ENCODE data around the gene CD180. TPM values are rescaled to one million over a fixed set of nuclear protein-coding genes. Genes with fewer than 3 reads are reported as not detected.

The CD180 gene
- total RNA-seq, 1 donor from 2014 or later, result 0.27 TPM

DNA sequence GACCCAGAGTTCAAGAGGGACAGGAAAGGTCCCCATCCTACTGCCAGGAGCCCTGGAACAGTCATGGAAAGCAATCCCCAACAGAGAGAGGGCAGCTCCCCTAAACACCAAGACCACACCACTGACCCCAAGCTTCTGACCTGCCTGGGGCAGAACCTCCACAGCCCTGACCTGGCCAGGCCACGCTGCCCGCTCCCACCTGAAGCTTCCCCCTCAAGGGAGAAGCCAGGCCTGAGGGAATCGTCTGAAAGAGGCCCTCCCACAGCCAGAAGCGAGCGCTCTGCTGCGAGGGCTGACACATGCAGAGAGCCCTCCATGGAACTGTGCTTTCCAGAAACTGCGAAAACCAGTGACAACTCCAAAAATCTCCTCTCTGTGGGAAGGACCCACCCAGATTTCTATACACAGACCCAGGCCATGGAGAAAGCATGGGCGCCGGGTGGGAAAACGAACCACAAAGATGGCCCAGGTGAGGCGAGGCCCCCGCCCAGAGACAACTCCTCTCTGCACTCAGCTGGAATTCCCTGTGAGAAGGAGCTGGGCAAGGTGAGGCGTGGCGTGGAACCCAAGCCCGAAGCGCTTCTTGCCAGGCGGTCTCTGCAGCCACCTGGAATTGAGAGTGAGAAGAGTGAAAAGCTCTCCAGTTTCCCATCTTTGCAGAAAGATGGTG, 31.6 kb downstream of the CD180 start:
- intact Hi-C loops (cut with micrococcal nuclease), result loop anchor here (5.0 to 10.0 kb wide), 6 partner anchors 323 to 1600 kb away; partner anchors contain the start of genes CENPK, PIK3R1 and PPWD1

DNA sequence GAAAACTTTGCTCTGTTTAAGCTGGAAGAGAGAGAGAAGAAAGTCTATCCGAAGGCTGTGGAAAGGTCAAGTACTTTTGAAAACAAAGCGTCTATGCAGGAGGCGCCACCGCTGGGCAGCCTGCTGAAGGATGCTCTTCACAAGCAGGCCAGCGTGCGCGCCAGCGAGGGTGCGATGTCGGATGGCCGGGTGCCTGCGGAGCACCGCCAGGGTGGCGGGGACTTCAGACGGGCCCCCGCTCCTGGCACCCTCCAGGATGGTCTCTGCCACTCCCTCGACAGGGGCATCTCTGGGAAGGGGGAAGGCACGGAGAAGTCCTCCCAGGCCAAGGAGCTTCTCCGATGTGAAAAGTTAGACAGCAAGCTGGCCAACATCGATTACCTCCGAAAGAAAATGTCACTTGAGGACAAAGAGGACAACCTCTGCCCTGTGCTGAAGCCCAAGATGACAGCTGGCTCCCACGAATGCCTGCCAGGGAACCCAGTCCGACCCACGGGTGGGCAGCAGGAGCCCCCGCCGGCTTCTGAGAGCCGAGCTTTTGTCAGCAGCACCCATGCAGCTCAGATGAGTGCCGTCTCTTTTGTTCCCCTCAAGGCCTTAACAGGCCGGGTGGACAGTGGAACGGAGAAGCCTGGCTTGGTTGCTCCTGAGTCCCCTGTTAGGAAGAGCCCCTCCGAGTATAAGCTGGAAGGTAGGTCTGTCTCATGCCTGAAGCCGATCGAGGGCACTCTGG, 32.6 kb downstream of the CD180 start:
- intact Hi-C loops (cut with micrococcal nuclease), result loop anchor here (10.0 kb wide), 4 partner anchors 1051 to 1599 kb away; partner anchors contain the start of genes CENPK, PIK3R1 and PPWD1

DNA sequence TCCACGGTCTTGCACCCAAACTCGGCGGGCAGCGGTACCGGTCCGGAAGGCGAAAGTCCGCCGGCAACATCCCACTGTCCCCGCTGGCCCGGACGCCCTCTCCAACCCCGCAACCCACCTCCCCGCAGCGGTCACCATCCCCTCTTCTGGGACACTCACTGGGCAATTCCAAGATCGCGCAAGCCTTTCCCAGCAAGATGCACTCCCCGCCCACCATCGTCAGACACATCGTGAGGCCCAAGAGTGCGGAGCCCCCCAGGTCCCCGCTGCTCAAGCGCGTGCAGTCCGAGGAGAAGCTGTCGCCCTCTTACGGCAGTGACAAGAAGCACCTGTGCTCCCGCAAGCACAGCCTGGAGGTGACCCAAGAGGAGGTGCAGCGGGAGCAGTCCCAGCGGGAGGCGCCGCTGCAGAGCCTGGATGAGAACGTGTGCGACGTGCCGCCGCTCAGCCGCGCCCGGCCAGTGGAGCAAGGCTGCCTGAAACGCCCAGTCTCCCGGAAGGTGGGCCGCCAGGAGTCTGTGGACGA, 33.3 kb downstream of the CD180 start:
- intact Hi-C loops (cut with micrococcal nuclease), result loop anchor here (10.0 kb wide), 4 partner anchors 1052 to 1598 kb away; partner anchors contain the start of genes CENPK, PIK3R1 and PPWD1

DNA sequence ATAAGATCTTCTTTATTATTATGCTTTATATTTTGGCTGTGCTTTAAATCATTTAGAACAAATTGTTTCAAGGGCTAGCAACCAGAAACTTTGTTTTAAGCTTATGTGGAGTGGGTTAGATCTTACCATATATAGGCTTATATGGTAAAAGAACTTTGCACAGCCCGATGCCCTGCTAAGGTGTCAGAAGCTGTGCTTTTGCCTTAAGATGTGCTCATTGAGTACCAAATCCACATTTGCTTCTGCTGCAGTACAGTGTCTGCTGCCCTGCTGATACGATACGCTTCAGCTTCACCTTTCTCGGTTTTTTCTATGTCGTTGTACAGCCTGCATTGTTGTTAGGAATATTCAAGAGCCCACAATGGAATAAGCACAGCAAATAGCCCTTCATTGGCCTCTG, 34.8 kb downstream of the CD180 start:
- intact Hi-C loops (cut with micrococcal nuclease), result loop anchor here (10.0 kb wide), 4 partner anchors 1053 to 1597 kb away; partner anchors contain the start of genes CENPK, PIK3R1 and PPWD1

DNA sequence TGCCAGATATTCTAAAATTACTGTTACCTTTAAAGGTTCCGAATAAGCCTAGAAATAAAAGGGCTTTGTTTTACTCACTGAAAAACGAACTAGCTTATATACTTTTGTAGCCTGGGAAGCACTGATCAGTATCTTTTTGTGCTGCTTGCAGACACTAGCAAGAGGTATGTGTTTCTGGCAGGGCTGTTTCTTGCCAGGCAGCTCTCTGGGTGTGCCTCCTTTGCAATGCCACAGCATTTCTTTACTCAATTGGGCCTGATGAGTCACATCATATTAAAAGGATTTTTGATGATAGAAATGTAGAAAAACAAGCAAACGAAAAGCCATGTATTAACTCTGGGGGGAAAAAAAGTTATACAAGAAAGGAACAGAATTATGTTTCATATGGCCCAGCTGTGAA, 35.6 kb downstream of the CD180 start:
- intact Hi-C loops (cut with micrococcal nuclease), result loop anchor here (10.0 kb wide), 4 partner anchors 1054 to 1596 kb away; partner anchors contain the start of genes CENPK, PIK3R1 and PPWD1

DNA sequence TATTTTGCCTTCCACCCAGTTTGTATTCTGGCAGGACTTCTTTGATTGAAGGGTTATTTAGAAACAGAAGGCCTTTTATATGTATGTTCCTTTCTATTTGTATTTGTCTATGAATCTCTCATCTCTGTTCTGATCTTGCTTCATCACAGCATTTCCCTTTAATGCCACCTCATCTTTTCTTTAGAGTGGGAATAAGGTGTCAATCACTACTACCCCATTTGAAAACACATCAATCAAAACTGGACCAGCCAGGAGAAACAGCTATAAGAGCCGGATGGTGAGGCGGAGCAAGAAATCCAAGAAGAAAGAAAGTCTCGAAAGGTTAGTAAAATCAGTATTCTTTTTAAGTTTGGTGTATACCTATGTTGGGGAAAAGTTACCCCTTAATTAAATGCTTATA, 36.3 kb downstream of the CD180 start:
- intact Hi-C loops (cut with micrococcal nuclease), result loop anchor here (10.0 kb wide), 4 partner anchors 1055 to 1595 kb away; partner anchors contain the start of genes CENPK, PIK3R1 and PPWD1

DNA sequence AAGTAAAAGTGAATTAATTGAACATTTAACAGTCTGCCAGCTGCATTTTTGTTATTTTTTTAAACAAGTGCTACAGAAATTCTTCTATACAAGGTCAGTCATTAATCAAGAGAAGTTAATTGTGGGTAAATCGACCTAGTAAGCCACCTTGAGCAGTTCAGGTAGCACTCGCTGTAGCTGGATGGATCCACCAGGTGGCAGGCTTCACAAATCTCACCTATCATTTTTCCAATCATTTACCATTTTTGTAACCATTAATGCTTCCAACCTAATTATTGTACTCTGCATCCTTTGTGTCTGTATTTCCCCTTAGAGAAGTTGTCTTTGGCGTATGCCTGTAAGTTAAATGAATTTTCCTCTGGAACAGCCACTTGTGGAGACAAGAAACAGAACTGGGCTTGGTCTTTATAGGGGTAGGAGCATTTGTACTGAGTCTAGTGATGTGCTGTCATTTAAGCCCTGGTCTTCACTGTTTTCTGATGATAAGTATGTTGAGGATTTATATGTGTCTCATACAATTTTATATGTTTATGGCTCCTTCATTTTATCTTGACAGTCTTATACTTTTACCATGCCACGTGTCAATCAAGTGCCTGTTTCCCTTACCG, 39.5 kb downstream of the CD180 start:
- intact Hi-C loops (cut with micrococcal nuclease), result loop anchor here (1.0 kb wide), 2 partner anchors 9 to 52 kb away; no protein-coding TSS in a partner anchor

DNA sequence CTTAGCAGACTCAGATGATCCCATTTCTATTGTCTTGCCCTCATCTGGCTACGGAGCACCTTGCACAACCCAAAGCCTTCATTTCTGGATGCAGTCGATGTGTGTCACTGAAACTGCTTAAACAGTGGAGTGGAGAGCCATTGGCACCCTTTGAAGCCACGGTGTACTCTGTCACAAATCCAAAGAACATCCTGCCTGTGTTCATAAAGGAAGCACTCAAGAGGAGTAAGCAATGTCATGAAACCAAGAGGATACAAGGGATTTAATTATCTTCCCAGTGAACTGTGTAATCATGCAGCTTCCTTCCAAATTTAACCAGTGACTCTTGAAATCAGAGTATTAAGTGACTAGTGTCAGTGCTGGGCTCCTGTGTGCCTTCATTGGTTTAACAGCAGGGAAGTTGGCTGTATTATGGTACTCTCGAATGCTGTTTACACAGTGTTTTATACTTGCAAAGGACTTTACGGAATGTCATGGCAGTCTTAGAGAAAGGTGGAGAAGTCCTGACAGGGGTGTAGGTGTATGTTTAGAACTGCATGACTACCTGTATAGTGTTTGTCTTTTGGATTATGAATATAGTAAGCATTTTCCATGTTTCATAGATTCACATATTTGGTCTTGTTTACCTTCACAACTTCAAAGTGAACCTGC, 41.9 kb downstream of the CD180 start:
- intact Hi-C loops (cut with micrococcal nuclease), result no loop called here

DNA sequence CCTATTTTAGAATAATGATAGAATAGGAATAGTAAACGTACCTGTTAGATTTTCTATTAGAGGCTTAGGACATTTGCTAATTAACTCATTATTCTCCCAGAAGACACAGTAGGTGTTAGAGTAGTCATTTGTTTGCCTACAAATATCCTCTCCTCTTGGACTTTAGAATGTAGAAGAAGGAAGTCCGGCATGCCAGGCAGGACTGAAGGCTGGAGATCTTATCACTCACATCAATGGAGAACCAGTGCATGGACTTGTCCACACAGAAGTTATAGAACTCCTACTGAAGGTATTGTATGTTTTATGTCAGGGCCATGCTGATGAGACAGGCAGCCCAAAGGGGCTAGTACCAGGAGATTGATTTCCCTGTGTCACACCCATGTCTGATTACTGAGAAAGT, 43.3 kb downstream of the CD180 start:
- intact Hi-C loops (cut with micrococcal nuclease), result no loop called here

DNA sequence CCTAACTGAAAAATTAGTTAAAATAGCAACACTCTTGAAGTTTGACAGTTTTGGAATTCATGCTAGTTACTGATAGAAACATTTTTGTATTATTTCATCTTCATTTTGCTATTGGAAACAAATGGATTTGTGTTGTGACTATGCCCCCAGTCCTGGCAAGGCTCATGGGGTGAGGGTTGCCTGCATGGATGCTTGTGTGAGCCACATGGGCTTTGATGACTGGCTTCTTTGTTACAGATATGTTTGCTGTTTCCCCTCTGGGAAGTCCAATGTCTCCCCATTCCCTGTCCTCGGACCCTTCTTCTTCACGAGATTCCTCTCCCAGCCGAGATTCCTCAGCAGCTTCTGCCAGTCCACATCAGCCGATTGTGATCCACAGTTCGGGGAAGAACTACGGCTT, 44.2 kb downstream of the CD180 start:
- intact Hi-C loops (cut with micrococcal nuclease), result no loop called here

DNA sequence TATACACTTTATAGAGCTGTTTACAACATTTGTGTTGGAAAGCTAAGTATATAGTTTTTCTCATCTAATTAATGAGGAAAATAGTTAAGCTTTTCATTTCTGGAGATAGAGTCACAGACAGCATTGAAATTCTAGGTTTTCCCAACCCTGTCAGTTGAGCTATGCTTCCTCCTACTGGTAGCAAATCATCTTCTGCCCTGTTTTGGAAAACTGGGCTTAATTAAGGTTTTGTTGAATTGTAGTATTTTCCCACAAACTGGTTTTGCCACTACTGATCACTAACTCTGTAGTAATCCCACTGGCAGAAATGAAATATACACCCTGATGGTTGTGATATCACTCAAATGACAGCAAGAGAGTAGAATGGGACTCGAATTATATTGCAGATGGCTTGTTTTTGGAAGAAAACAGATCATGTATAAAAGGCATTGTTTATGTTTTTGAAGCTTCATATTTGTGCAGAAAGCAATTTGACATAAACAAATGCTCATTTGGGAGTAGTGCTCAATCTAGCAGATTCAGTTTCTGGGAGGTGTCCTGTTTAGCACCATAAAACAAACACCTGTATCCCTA, 46.6 kb downstream of the CD180 start:
- intact Hi-C loops (cut with micrococcal nuclease), result loop anchor here (5.0 kb wide), 1 partner anchor 163 kb away; no protein-coding TSS in a partner anchor

DNA sequence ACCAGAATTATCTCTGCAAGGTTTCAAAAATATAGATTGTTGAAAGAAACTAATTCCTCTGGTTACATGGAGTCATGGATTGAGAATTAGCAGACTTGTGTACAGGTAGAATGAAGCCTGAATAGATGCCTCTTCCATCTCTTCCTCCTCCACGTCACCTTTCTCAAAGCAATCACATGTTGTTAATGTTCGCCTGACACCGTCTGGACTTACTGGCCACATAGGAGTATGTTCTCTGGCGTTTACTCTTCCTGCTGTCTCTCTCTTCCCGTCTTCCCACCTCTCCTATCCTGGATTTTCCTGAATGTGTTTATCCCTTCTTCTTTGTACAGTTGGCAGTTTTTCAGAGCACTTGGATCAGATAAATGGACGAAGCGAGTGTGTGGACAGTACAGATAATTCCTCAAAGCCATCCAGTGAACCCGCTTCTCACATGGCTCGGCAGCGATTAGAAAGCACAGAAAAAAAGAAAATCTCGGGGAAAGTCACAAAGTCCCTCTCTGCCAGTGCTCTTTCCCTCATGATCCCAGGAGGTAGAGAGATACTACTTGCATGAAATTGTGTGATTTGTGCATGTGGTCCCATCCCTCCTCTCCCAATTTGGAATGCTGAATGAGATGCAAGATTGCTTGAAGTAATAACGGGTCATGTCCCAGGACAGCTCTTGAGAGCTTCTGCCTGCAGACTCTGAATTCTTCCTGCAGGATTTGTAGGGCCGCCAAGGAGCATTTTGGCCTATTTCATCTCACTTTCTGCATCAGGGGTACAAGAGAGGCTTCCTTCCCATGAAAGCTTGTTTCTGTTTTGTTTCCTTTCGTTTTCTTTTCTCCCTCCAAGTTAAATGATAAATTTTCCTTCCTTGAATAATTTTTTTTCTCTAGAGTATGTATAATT, 47.3 kb downstream of the CD180 start:
- intact Hi-C loops (cut with micrococcal nuclease), result loop anchor here (5.0 kb wide), 1 partner anchor 162 kb away; no protein-coding TSS in a partner anchor

DNA sequence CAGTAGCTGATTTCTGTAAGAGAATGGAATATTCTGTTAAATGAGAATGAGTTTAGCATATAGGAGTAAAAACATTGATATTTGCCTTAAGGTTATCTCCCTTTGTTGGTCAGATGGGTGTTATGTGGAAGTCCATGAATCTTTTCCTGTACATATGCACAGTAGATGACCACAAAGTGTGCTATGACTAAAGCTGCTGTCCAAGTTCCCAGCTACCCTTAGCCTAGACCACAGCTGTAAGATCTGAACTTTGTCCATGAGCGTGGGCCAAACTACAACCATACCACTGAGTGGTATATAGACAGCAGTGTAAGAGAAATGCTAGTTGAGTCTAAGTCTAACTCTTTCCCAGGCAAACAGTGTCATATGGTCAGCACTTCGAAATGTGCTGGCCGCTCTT, 48.8 kb downstream of the CD180 start:
- intact Hi-C loops (cut with micrococcal nuclease), result loop anchor here (5.0 kb wide), 1 partner anchor 160 kb away; no protein-coding TSS in a partner anchor

DNA sequence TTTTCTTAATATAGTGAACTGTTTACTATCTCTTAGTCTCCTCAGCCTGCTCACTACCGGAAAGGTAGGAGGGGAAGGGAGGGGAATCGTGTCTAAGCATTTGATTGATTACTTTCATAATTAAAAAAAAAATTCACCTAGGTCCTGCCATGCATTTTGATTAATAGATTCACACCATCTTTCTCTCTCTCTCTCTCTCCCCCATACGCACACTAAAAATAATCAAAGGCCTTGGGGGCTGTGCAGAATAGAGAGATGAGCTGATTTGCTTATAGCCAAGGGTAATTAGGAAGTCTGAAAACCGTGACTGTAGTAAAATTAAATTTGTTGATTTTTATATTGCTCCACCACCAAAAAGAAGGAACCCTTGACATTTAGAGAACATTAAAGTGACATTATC, 49.6 kb downstream of the CD180 start:
- intact Hi-C loops (cut with micrococcal nuclease), result loop anchor here (5.0 kb wide), 1 partner anchor 160 kb away; no protein-coding TSS in a partner anchor

DNA sequence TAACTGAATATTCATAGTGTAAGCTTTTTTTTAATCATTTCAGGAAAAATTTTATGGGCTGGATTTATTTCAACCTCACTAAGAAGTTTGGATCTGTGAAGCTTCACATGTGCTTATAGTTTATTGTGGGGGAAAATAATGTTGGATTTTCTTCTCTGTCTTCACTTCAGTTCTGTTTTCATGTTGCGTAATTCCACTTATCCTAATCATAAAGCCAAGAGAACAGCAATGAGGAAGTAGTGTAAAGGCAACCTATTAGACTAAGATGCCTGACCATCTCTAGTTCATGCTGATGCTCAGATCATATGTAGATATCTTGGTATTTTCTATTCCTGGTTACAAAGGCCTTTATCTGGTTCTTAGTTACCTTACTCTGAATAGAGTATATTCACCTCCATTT, 50.0 kb downstream of the CD180 start:
- intact Hi-C loops (cut with micrococcal nuclease), result loop anchor here (5.0 kb wide), 1 partner anchor 159 kb away; no protein-coding TSS in a partner anchor

DNA sequence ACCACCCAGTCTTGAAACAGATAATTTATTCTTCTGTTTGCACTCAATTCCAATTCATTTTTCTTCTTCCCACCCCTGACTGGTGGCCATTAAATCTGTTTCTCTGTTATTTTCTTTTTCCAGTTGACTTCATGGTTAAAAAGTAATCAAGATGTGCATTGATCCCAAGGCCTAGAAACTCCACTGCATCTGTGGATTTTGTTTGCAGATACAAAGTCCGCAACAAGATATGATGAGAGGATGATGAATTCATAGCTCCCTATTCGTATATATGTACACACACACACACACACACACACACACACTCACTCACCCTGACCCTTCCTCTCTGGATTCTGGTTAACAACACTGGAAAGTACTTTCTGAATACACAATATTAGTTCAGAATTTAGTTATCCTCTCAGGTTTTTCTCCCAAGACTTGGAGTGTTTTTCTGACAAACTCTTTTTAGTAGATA, 52.4 kb downstream of the CD180 start:
- intact Hi-C loops (cut with micrococcal nuclease), result no loop called here

DNA sequence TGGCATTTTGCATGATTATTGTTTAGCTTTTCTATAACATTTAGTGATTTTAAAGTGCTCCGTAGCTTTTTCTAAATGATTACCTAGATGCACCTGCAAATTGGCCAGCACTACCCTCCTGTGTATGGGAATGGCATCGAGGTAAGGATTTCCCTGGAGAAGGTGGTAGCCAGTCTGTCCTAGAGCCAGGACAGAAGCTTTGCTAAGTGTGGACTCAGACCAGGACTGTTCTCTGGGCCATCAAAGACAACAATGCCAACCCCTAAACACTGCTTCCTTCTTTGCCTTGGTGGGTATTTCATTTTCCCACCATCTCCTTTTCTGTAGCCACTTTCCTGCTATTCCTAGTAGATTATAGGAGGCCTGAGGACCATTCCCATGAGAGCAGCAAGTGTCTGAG, 53.0 kb downstream of the CD180 start:
- intact Hi-C loops (cut with micrococcal nuclease), result no loop called here

DNA sequence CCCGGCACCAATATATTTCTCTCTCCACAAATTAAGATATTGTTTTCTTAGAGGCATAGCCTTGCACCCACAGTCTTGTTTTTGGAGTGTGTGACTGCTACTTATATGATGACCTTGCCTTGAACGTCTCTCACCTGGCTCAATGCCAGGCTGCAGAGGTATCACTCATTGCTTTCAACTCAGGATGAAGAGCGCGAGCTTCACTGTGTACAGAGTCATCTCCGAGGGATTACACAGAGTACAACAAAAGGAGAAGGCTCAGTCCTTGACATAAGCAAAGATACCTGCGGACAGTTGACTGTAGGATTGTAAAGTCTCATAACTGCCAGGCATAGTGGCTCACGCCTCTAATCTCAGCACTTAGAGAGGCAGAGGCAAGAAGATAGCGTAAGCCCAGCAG, 53.8 kb downstream of the CD180 start:
- intact Hi-C loops (cut with micrococcal nuclease), result no loop called here

DNA sequence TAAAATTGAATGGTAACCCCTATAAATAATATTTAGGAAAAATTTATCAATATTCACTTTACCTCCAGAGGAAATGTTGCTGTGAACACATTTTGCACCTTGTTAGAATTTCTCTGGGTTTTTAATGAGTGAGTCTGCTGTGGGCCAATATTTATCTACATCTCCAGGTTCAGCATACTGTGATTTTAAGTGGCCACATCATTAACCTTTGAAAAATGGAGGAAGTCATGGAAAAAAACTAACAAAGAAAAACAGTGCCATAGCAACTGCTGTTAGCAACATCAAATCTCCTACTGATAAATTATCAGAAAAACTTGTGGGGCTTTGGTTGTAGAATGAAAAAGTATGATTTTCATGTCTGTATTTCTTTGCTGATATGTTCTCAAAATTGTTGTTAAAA, 55.0 kb downstream of the CD180 start:
- intact Hi-C loops (cut with micrococcal nuclease), result no loop called here
